CD4-positive, alpha-beta T cell treated with Interleukin-17A for 4 hours (primary cell): ENCODE measurements around the gene MRPL27.
A peak's percentile ranks its signal among the peaks of the same experiment; 100 is the strongest.
"Not testable (repeated sequence)": the region's sequence is repeated elsewhere in the genome, so short reads cannot be mapped to it uniquely, and the experiment has no call there.

Source experiments
- DNase-seq: peaks from one replicate; pipeline ENCODE4 v3.0.0-alpha.2; 2020; ENCODE audit warnings: mixed read lengths

Gene MRPL27

GRCh38 chr17:50372758-50373556 lies at the start of gene MRPL27, which contains the start of gene EME1:
TSS of gene MRPL27 (minus strand) at chr17:50373184. CDS start at chr17:50373170, 14 bp downstream.
TSS of gene EME1 (plus strand) at chr17:50373229. CDS start at chr17:50375209, 1,980 bp downstream.
- peak; percentile 88 for DNase-seq

- DNase-seq, result no peak
Measured at GRCh38 chr17:50422738-50423137, 49.8 kb upstream of the MRPL27 start.

- peak; percentile 8 for DNase-seq
Measured at GRCh38 chr17:50421308-50422051, 48.5 kb upstream of the MRPL27 start.

- DNase-seq, result no peak
Measured at GRCh38 chr17:50420419-50421112, 47.6 kb upstream of the MRPL27 start.

GRCh38 chr17:50419577-50419976 lies 46.6 kb upstream of the MRPL27 start:
- not testable (repeated sequence) for DNase-seq

- DNase-seq, result no peak
Measured at GRCh38 chr17:50414808-50415207, 41.8 kb upstream of the MRPL27 start.

GRCh38 chr17:50412188-50412732 lies 39.3 kb upstream of the MRPL27 start:
- DNase-seq, result no peak

- DNase-seq, result no peak
Measured at GRCh38 chr17:50407921-50408320, 34.9 kb upstream of the MRPL27 start.

GRCh38 chr17:50406578-50406977 lies 33.6 kb upstream of the MRPL27 start:
- DNase-seq, result no peak

GRCh38 chr17:50405351-50405750 lies 32.4 kb upstream of the MRPL27 start:
- DNase-seq, result not testable (repeated sequence)

GRCh38 chr17:50399591-50399990 lies 26.6 kb upstream of the MRPL27 start:
- not testable (repeated sequence) for DNase-seq

GRCh38 chr17:50398672-50399071 lies 25.7 kb upstream of the MRPL27 start:
- not testable (repeated sequence) for DNase-seq

GRCh38 chr17:50397919-50398285 lies 24.9 kb upstream of the MRPL27 start:
- no peak for DNase-seq

GRCh38 chr17:50397111-50397918 lies 24.3 kb upstream of the MRPL27 start, which contains the start of gene LRRC59:
TSS of gene LRRC59 (minus strand) at chr17:50397523. CDS start at chr17:50397317, 206 bp downstream.
- peak; percentile 94 for DNase-seq

- DNase-seq, result no peak
Measured at GRCh38 chr17:50396261-50397110, 23.5 kb upstream of the MRPL27 start.

GRCh38 chr17:50394711-50395110 lies 21.7 kb upstream of the MRPL27 start:
- no peak for DNase-seq

GRCh38 chr17:50393700-50394099 lies 20.7 kb upstream of the MRPL27 start:
- DNase-seq, result no peak

- DNase-seq, result no peak
Measured at GRCh38 chr17:50392621-50393020, 19.6 kb upstream of the MRPL27 start.

- DNase-seq, result no peak
Measured at GRCh38 chr17:50389534-50389933, 16.6 kb upstream of the MRPL27 start.

GRCh38 chr17:50388728-50389127 lies 15.7 kb upstream of the MRPL27 start:
- DNase-seq, result no peak

- no peak for DNase-seq
Measured at GRCh38 chr17:50386510-50386909, 13.5 kb upstream of the MRPL27 start.
